Body of pancreas (tissue), 4 donors: ENCODE data around the gene UPF2. TPM values are rescaled to one million over a fixed set of nuclear protein-coding genes. Genes with fewer than 3 reads are reported as not detected.

ENCODE experiments used
- ATAC-seq: fragments of 150-250 bp; one replicate; pipeline ENCODE4 v1.9.1; 2016
- DNase-seq, 4 donors: peaks; one replicate each; pipeline ENCODE4 v3.0.0-alpha.2; 2019
- H3K27ac ChIP-seq, 4 donors: fragments of 200-600 bp; sonication (generic); 1 replicate in 3 of 4; 2 replicates in 1 of 4; pipeline versions ENCODE4 v1.5.1 to v1.6.1; 2016 to 2019; ENCODE audit warnings: mild to moderate bottlenecking in 1 of 4, mixed read lengths in 1 of 4, moderate library complexity in 1 of 4
- H3K27me3 ChIP-seq, 2 donors: fragments of 200-600 bp; sonication (generic); one replicate each; pipeline ENCODE4 v1.6.0; 2016; ENCODE audit warnings: mild to moderate bottlenecking in 1 of 2
- H3K36me3 ChIP-seq, 2 donors: fragments of 200-600 bp; sonication (generic); replicated peaks in 1 of 2; 2 replicates each; pipeline ENCODE4 v1.5.1; 2016; ENCODE audit warnings: low read depth in 2 of 2; ENCODE audit not compliant: insufficient read depth in 1 of 2
- H3K4me1 ChIP-seq: fragments of 200-600 bp; sonication (generic); one replicate; pipeline ENCODE4 v1.6.0; 2016
- H3K4me3 ChIP-seq, 2 donors: fragments of 200-600 bp; sonication (generic); 1 replicate in 1 of 2; 2 replicates in 1 of 2; pipeline ENCODE4 v1.5.1; 2016 to 2019
- H3K9me3 ChIP-seq, 3 donors: fragments of 200-600 bp; sonication (generic); 1 replicate in 2 of 3; 2 replicates in 1 of 3; pipeline ENCODE4 v1.5.1; 2016
- POLR2A ChIP-seq, 3 donors: fragments of 450-650 bp; IDR thresholded peaks; one replicate each; pipeline ENCODE4 v1.6.1; 2016; ENCODE audit warnings: antibody characterized with exemption in 3 of 3, mild to moderate bottlenecking in 2 of 3
- WGBS, 2 donors: methylation state at CpG; one replicate each; pipeline ENCODE4 v1.1.5; 2017; 5-methylcytosine and 5-hydroxymethylcytosine counted together
- intact Hi-C: fragments of 100-400 bp; cut with DNase I; formaldehyde crosslinking; loops from one replicate; pipeline ENCODE4 v1.15.1; 2023
- total RNA-seq, 2 donors: library from RNA; depleted of rRNA; stranded (reverse); fragments of >200 nt; gene quantifications; one replicate each; pipeline ENCODE4 v1.1.0, GENCODE V29; 2016
- TF ChIP-seq, protein P1 (sequence below), 7 experiments: fragments of 450-650 bp in 4 of 7; fragments of 200-600 bp in 3 of 7; sonication (generic) in 3 of 7; IDR thresholded peaks; one replicate each; pipeline ENCODE4 v1.5.1; 2016 to 2019; ENCODE audit warnings: antibody characterized with exemption in 7 of 7

UPF2 gene
- total RNA-seq, 2 donors from 2014 or later: 11.2 to 16.9 TPM

DNA sequence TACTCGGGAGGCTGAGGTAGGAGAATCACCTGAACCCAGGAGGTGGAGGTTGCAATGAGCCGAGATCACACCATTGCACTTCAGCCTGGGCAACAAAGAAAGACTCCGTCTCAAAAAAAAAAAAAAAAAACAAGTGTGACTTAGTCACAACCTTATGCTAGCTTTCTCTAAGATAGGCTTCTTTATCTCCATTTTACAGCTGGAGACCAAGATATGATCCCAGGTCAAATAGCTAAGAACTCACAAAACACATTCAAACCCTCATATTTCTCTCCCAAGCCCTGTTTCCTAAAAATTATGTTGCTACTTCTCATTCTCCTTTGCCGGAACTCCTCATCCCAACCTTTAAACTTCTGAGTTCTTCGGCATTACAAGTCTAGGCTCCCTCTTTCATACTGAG, 13.1 kb upstream of the UPF2 start:
- H3K4me1 ChIP-seq: peaks cover 39% of the 10 kb centered on the region
- H3K9me3 ChIP-seq: no peaks in the 10 kb centered on the region
- DNase-seq: no peak
- no peaks in the 10 kb centered on the region for H3K36me3 ChIP-seq
- H3K27me3 ChIP-seq: no peaks in the 10 kb centered on the region
- ATAC-seq: no peak
- WGBS, 2 donors: 41 to 47% methylated on average over 5 of the region's 5 CpGs
- TF ChIP-seq POLR2A (IDR thresholded peaks at IDR 0.05): no peak
- TF ChIP-seq, protein P1, sequence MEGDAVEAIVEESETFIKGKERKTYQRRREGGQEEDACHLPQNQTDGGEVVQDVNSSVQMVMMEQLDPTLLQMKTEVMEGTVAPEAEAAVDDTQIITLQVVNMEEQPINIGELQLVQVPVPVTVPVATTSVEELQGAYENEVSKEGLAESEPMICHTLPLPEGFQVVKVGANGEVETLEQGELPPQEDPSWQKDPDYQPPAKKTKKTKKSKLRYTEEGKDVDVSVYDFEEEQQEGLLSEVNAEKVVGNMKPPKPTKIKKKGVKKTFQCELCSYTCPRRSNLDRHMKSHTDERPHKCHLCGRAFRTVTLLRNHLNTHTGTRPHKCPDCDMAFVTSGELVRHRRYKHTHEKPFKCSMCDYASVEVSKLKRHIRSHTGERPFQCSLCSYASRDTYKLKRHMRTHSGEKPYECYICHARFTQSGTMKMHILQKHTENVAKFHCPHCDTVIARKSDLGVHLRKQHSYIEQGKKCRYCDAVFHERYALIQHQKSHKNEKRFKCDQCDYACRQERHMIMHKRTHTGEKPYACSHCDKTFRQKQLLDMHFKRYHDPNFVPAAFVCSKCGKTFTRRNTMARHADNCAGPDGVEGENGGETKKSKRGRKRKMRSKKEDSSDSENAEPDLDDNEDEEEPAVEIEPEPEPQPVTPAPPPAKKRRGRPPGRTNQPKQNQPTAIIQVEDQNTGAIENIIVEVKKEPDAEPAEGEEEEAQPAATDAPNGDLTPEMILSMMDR (IDR thresholded peaks at IDR 0.05): no peak
- H3K4me3 ChIP-seq: no peak overlapping the region
- intact Hi-C loops: no loop called here
- H3K27ac ChIP-seq: peak overlapping the region; percentile 53 to 69 (median 63)

DNA sequence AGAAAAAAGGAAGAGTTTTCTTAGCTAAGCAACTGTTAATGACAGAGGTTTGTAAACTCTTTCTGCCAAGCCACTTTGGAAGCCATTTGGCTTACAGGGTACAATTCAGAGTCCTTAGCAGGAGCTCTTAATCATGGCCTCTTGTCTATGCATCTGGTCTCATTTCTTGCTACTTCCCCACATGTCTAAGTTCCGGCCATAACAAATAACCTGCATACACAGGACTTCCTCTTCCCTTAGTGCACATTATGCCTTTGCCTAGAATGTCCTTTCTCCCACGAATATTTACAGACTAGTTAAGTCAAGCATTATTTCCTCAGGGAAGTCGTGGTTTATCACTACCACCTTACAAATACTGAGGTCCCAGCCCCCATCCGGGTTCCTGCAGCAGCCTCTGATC, 8.6 kb upstream of the UPF2 start:
- Histone ChIP-seq H3K4me1 (peaks cover 28% of the 10 kb centered on the region), H3K9me3 (no peaks in the 10 kb centered on the region), H3K27me3 (no peaks in the 10 kb centered on the region), H3K27ac (no peak overlapping the region), H3K36me3 (no peaks in the 10 kb centered on the region), H3K4me3 (no peak overlapping the region)
- TF ChIP-seq POLR2A (IDR thresholded peaks at IDR 0.05): no peak
- TF ChIP-seq, protein P1 (IDR thresholded peaks at IDR 0.05): no peak
- DNase-seq: no peak
- 46 to 60% methylated on average over 4 of the region's 4 CpGs for WGBS, 2 donors
- ATAC-seq: no peak
- intact Hi-C loops: no loop called here

DNA sequence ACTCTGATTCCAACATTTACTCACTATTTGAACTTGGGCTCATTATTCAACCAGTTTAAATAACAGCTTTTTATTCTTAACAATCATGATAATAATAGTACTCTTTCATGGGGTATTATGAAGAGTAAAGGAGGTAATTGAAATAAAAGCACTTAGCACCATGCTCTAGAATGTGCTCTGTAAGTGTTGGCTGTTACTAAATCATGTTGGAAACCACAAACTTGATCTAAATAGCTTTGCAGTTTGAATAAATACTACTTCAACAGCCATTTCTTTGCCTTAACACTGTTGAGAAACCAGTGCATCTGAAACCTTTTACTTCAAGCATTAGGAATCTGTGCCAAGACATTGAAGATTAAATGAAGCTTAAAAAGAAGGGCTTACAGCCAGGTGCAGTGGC, 7.9 kb upstream of the UPF2 start:
- ATAC-seq: no peak
- Histone ChIP-seq H3K27ac (no peak overlapping the region), H3K27me3 (no peaks in the 10 kb centered on the region), H3K4me3 (no peak overlapping the region), H3K36me3 (no peaks in the 10 kb centered on the region), H3K9me3 (no peaks in the 10 kb centered on the region), H3K4me1 (peaks cover 20% of the 10 kb centered on the region)
- intact Hi-C loops: no loop called here
- TF ChIP-seq POLR2A (IDR thresholded peaks at IDR 0.05): no peak
- TF ChIP-seq, protein P1 (IDR thresholded peaks at IDR 0.05): no peak
- no peak for DNase-seq

DNA sequence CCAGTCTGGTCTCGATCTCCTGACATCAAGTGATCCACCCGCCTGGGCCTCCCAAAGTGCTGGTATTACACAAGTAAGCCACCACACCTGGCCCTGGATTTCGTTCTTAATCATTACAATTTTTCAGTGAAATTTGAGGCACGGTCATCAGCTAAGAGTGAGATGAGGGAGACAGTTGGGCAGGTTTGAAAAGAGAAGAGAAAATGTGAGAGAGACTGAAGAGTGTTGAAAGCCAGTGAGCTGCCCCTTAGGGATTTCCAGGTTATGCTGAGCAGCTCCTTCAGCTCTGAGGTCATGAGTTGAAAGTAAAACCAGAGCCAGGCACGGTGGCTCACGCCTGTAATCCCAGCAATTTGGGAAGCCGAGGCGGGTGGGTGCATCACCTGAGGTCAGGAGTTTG, 5.9 kb upstream of the UPF2 start:
- Histone ChIP-seq H3K4me3 (no peak overlapping the region), H3K9me3 (no peaks in the 10 kb centered on the region), H3K27ac (no peak overlapping the region), H3K27me3 (no peaks in the 10 kb centered on the region), H3K4me1 (peaks cover 8% of the 10 kb centered on the region), H3K36me3 (no peaks in the 10 kb centered on the region)
- no peak for ATAC-seq
- WGBS, 2 donors: 81% methylated on average over 8 of the region's 8 CpGs
- TF ChIP-seq, protein P1 (IDR thresholded peaks at IDR 0.05): no peak
- TF ChIP-seq POLR2A (IDR thresholded peaks at IDR 0.05): no peak
- DNase-seq: no peak
- intact Hi-C loops: no loop called here

DNA sequence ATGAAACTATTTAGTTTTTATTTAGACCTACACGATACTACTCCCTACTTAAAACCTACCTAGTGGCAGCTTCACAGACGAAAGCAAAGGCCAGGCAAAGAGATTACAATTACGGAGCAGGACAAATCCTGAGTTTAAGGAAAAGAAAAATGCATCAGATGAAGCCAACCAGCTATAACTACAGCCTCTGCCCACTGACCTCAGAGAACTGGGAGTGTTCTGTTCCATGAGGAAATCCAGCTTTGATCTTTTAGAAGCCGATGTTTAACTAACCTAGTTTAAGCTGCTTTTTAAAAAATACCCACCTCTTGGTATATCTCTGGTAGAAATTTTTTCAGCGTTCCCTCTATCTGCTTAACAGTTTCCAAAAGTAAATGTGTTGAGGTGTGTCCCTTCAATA, 3.0 kb upstream of the UPF2 start:
- no peak for ATAC-seq

More for the DNA sequence above, 3.0 kb upstream of the UPF2 start:
- WGBS, 2 donors: 76 to 79% methylated on average over 5 of the region's 5 CpGs
- Histone ChIP-seq H3K27me3 (no peaks in the 10 kb centered on the region), H3K36me3 (no peaks in the 10 kb centered on the region), H3K4me1 (peaks cover 9% of the 10 kb centered on the region), H3K9me3 (no peaks in the 10 kb centered on the region), H3K4me3 (no peak overlapping the region), H3K27ac (no peak overlapping the region)
- no peak for DNase-seq
- intact Hi-C loops: no loop called here
- TF ChIP-seq, protein P1 (IDR thresholded peaks at IDR 0.05): no peak
- no peak for TF ChIP-seq POLR2A (IDR thresholded peaks at IDR 0.05)
